Measurements from ENCODE around the gene TTC8. TPM values are rescaled to one million over a fixed set of nuclear protein-coding genes. Genes with fewer than 3 reads are reported as not detected.

Gene TTC8
- polyA plus RNA-seq, 1 of the 3 experiments (the other 2 are of a cell fraction) = 51.6 TPM

DNA sequence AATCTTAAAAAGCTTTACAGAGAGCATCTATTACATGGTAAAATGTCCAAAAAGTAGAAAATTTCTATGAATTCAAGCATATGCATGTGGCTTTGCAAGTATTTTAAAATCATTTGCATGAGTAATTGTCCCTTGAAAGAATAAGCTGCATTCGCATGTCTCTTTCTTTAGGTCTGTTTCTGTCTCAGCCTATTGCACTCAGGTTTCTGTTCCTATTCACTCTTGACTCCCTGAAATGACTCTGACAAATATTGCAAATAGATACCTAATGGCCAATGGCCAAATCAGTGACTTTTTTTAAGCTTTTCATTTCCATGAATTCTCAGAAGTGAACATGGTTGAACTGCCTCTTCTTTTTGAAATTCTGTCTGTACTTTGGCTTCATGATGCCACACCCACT is 6.4 kb upstream of the TTC8 start:
- Histone ChIP-seq H3F3A (replicated peaks; ENCODE audit: insufficient read depth) (no peaks in the 10 kb centered on the region), H3K9ac (no peak overlapping the region), H3K9me2 (no peaks in the 10 kb centered on the region), H3K79me2 (ENCODE audit: insufficient read depth) (no peaks in the 10 kb centered on the region), H2AFZ (ENCODE audit: low read depth) (no peak overlapping the region), H3K27ac (ENCODE audit: low read depth in 2 of 2, low read length in 1 of 2) (peak overlapping the region in 1 of 2 experiments; percentile 87; a peak in 2 of 4 replicates), H3K4me3 (ENCODE audit: low read depth in 2 of 2, low read length in 1 of 2) (no peak overlapping the region), H3K4me2 (no peak overlapping the region), H3K27me3 (ENCODE audit: insufficient read depth) (no peaks in the 10 kb centered on the region), H3K9me3 (no peaks in the 10 kb centered on the region), H4K20me1 (ENCODE audit: insufficient read depth) (no peaks in the 10 kb centered on the region), H3K36me3 (replicated peaks in 1 of 2; ENCODE audit: control insufficient read depth in 1 of 2, insufficient read depth in 2 of 2, low read length in 1 of 2) (no peaks in the 10 kb centered on the region), H3K4me1 (ENCODE audit: control insufficient read depth in 1 of 2, insufficient read depth in 2 of 2, low read depth in 1 of 2, low read length in 1 of 2) (peaks cover 0 to 21% of the 10 kb centered on the region in 2 experiments; a peak in 2 of 4 replicates)
- POLR2A ChIA-PET = no interaction called here
- 78% methylated on average over 1 of the region's 1 CpG for WGBS (ENCODE audit: low lambda C conversion rate)
- CTCF ChIA-PET = interaction anchor here (0.6 to 1.3 kb wide), 3 partner anchors 9 to 150 kb away, joined by 3 to 4 read pairs (median 3); no protein-coding TSS in a partner anchor
- TF ChIP-seq GABPA (IDR thresholded peaks at IDR 0.05; ENCODE audit: low read depth) = no peak
- TF ChIP-seq, protein P1, sequence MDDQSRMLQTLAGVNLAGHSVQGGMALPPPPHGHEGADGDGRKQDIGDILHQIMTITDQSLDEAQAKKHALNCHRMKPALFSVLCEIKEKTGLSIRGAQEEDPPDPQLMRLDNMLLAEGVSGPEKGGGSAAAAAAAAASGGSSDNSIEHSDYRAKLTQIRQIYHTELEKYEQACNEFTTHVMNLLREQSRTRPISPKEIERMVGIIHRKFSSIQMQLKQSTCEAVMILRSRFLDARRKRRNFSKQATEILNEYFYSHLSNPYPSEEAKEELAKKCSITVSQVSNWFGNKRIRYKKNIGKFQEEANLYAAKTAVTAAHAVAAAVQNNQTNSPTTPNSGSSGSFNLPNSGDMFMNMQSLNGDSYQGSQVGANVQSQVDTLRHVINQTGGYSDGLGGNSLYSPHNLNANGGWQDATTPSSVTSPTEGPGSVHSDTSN (IDR thresholded peaks at IDR 0.05) = no peak
- no peak for TF ChIP-seq GATA2 (CRISPR knock-in tag; IDR thresholded peaks at IDR 0.05)
- no peak for TF ChIP-seq NFIC (IDR thresholded peaks at IDR 0.05; ENCODE audit: borderline replicate concordance)
- no peak for TF ChIP-seq SIN3A (IDR thresholded peaks at IDR 0.05; ENCODE audit: borderline replicate concordance, low read depth, low read length)
- TF ChIP-seq POLR2AphosphoS5 (IDR thresholded peaks at IDR 0.05; ENCODE audit: low read depth, low read length) = no peak
- no peak for TF ChIP-seq RXRA (IDR thresholded peaks at IDR 0.05; ENCODE audit: borderline replicate concordance, low read depth)
- TF ChIP-seq RCOR1 (IDR thresholded peaks at IDR 0.05; ENCODE audit: low read length) = no peak
- no peak for TF ChIP-seq REST (IDR thresholded peaks at IDR 0.05; ENCODE audit: low read depth, low read length)
- TF ChIP-seq, protein P2, sequence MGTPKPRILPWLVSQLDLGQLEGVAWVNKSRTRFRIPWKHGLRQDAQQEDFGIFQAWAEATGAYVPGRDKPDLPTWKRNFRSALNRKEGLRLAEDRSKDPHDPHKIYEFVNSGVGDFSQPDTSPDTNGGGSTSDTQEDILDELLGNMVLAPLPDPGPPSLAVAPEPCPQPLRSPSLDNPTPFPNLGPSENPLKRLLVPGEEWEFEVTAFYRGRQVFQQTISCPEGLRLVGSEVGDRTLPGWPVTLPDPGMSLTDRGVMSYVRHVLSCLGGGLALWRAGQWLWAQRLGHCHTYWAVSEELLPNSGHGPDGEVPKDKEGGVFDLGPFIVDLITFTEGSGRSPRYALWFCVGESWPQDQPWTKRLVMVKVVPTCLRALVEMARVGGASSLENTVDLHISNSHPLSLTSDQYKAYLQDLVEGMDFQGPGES (IDR thresholded peaks at IDR 0.05; ENCODE audit: low read depth, low read length) = no peak
- TF ChIP-seq NRF1 (IDR thresholded peaks at IDR 0.05; ENCODE audit: low read depth, low read length) = no peak
- no peak for TF ChIP-seq RFX5 (IDR thresholded peaks at IDR 0.05; ENCODE audit: low read length)
- no peak for TF ChIP-seq SMC3 (IDR thresholded peaks at IDR 0.05; ENCODE audit: low read depth, low read length)
- DNase-seq = no peak

All from SK-N-SH (cell line).